Karpas-422 (cell line): Measurements from ENCODE around the gene EBF4. TPM values are rescaled to one million over a fixed set of nuclear protein-coding genes. Genes with fewer than 3 reads are reported as not detected.
"Not testable (repeated sequence)": the region's sequence is repeated elsewhere in the genome, so short reads cannot be mapped to it uniquely, and the experiment has no call there.

ENCODE experiments used
- DNase-seq: peaks from one replicate; pipeline ENCODE4 v3.0.0-alpha.2; 2015
- H2AFZ ChIP-seq: fragments of 200-600 bp; sonication (generic); 2 replicates; pipeline ENCODE4 v1.6.1; 2014; ENCODE audit warnings: antibody characterized with exemption, low read length, mixed read lengths
- H3K27ac ChIP-seq: fragments of 200-600 bp; sonication (generic); 2 replicates; pipeline ENCODE4 v1.5.1; 2014; ENCODE audit warnings: mild to moderate bottlenecking, low read length, moderate library complexity
- H3K27me3 ChIP-seq: fragments of 200-600 bp; sonication (generic); 2 replicates; pipeline ENCODE4 v1.6.1; 2014; ENCODE audit warnings: low read length, mixed read lengths
- H3K36me3 ChIP-seq: fragments of 200-600 bp; sonication (generic); 2 replicates; pipeline ENCODE4 v1.6.1; 2014; ENCODE audit warnings: low read length, mixed read lengths; ENCODE audit not compliant: insufficient read depth
- H3K4me1 ChIP-seq: fragments of 200-600 bp; sonication (generic); 2 replicates; pipeline ENCODE4 v1.6.1; 2014; ENCODE audit warnings: mild to moderate bottlenecking, low read length, mixed read lengths
- H3K4me2 ChIP-seq: fragments of 200-600 bp; sonication (generic); 2 replicates; pipeline ENCODE4 v1.6.1; 2014; ENCODE audit warnings: low read length, low read depth, mild to moderate bottlenecking; ENCODE audit not compliant: poor library complexity, severe bottlenecking
- H3K4me3 ChIP-seq: fragments of 200-600 bp; sonication (generic); 2 replicates; pipeline ENCODE4 v1.5.1; 2014; ENCODE audit warnings: mild to moderate bottlenecking, antibody characterized with exemption, low read length, mixed read lengths
- H3K79me2 ChIP-seq: fragments of 200-600 bp; sonication (generic); 2 replicates; pipeline ENCODE4 v1.6.1; 2014; ENCODE audit warnings: mild to moderate bottlenecking, low read length, mixed read lengths
- H3K9ac ChIP-seq: fragments of 200-600 bp; sonication (generic); 2 replicates; pipeline ENCODE4 v1.6.0; 2014; ENCODE audit warnings: low read length
- H3K9me2 ChIP-seq: fragments of 200-600 bp; sonication (generic), shearing (Covaris generic); replicated peaks from 2 replicates; pipeline ENCODE4 v1.6.0; 2014; ENCODE audit warnings: mild to moderate bottlenecking, low read length, moderate library complexity; ENCODE audit not compliant: insufficient read depth
- H3K9me3 ChIP-seq: fragments of 300-700, 200-600 bp; sonication (generic); 2 replicates; pipeline ENCODE4 v1.6.1; 2014; ENCODE audit warnings: low read length, mixed read lengths
- H4K20me1 ChIP-seq: fragments of 200-600 bp; sonication (generic); 2 replicates; pipeline ENCODE4 v1.6.1; 2014; ENCODE audit warnings: mild to moderate bottlenecking, antibody characterized with exemption, low read length, low read depth; ENCODE audit not compliant: insufficient read depth
- total RNA-seq: library from RNA; depleted of rRNA; stranded (reverse); fragments of >200 nt; shearing (Covaris generic); gene quantifications from 2 replicates; pipeline ENCODE4 v1.2.3, GENCODE V29; 2014; ENCODE audit warnings: low replicate concordance

Gene EBF4
- total RNA-seq, 1 experiment from 2014 or later = 6.5 TPM

DNA sequence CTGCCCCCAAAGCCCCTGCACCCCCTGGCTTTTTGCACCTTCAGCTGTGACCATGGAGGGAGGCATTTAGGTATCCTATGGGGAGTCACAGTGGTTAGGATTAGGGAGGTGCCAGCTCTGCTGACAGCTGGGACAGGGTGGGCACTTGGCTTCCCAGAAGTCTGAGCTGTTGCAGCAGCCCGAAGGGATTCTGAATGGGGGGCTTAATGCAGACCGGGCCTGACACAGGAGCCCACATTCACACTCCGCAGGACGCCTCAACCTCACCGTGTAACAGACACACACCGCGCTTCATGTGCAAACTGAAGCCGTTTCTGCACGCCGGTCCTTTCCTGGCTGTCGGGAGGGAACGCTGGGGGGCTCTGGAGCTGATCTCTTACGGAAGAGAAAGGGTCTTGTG is 1.9 kb downstream of the EBF4 start:
- H3K9me2 ChIP-seq = no peaks in the 10 kb centered on the region
- no peak overlapping the region for H3K9ac ChIP-seq
- DNase-seq = no peak
- H3K4me2 ChIP-seq = no peak overlapping the region
- H3K4me3 ChIP-seq = no peak overlapping the region
- no peaks in the 10 kb centered on the region for H3K36me3 ChIP-seq
- no peak overlapping the region for H2AFZ ChIP-seq
- no peak overlapping the region for H3K27ac ChIP-seq
- H3K79me2 ChIP-seq = no peaks in the 10 kb centered on the region
- no peaks in the 10 kb centered on the region for H3K9me3 ChIP-seq
- H3K4me1 ChIP-seq = peaks cover 2% of the 10 kb centered on the region
- H4K20me1 ChIP-seq = no peaks in the 10 kb centered on the region
- no peaks in the 10 kb centered on the region for H3K27me3 ChIP-seq

- Histone ChIP-seq H3K36me3 (no peaks in the 10 kb centered on the region), H3K27me3 (no peaks in the 10 kb centered on the region), H3K4me3 (no peak overlapping the region), H3K4me1 (peaks cover 11% of the 10 kb centered on the region), H3K4me2 (no peak overlapping the region), H3K79me2 (no peaks in the 10 kb centered on the region), H3K9me3 (no peaks in the 10 kb centered on the region), H4K20me1 (no peaks in the 10 kb centered on the region), H3K9me2 (no peaks in the 10 kb centered on the region), H2AFZ (no peak overlapping the region), H3K9ac (no peak overlapping the region), H3K27ac (no peak overlapping the region)
- no peak for DNase-seq
Measured at GRCh38 chr20:2695206-2695983, 2.8 kb downstream of the EBF4 start.

- not testable (repeated sequence) for H2AFZ ChIP-seq, H3K79me2 ChIP-seq, H3K4me2 ChIP-seq, H3K9ac ChIP-seq, H4K20me1 ChIP-seq, H3K9me2 ChIP-seq, H3K36me3 ChIP-seq, H3K4me3 ChIP-seq, H3K27me3 ChIP-seq, DNase-seq, H3K9me3 ChIP-seq, H3K27ac ChIP-seq
- peaks cover 17% of the 10 kb centered on the region for H3K4me1 ChIP-seq
Measured at GRCh38 chr20:2695984-2696525, 3.5 kb downstream of the EBF4 start.

DNA sequence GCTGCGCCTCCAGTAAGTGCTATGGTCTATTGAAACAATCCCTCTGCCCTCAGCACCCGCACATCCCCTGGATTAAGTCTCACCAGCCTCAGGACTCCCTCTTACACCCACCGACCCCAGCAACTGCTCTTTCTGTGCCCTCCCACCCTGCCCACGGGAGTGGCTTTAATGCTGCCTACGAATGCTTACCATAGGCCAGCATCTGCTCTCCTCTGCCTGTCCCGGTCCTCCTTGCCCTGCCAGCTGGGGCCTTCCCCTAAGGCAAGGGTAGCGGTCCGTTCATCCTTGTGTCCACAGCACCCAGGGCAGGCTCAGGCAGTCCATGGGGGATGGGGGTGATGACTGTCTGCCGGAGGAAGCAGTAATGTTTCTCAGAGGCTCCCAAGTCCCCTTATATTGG is 4.1 kb downstream of the EBF4 start:
- Histone ChIP-seq H3K79me2 (no peaks in the 10 kb centered on the region), H3K9me2 (no peaks in the 10 kb centered on the region), H3K36me3 (no peaks in the 10 kb centered on the region), H3K9me3 (no peaks in the 10 kb centered on the region), H4K20me1 (no peaks in the 10 kb centered on the region), H3K4me3 (no peak overlapping the region), H2AFZ (no peak overlapping the region), H3K4me2 (no peak overlapping the region), H3K27me3 (no peaks in the 10 kb centered on the region), H3K9ac (no peak overlapping the region), H3K27ac (no peak overlapping the region), H3K4me1 (peaks cover 18% of the 10 kb centered on the region)
- no peak for DNase-seq

DNA sequence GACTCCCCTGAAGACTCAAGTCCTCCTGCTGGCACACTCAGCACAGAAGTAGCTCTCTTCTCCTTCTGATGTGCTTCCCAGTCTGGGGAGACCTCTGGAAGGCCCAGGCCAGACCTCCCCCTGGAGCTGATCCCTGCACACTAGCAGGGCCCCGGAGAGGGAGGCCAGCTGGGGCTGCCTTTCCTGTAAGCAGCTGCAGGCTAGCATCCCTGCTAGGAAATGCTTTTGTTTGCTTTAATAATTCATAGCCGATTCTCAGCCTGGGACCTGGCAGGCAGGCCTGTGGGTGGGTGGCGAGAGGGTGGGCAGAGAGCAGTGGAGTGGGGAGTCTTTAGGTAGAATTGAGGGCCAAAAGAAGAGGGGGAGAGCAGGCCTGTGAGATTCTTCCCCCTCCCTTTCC is 5.2 kb downstream of the EBF4 start:
- peaks cover 18% of the 10 kb centered on the region for H3K4me1 ChIP-seq
- no peak overlapping the region for H3K4me3 ChIP-seq
- no peak overlapping the region for H2AFZ ChIP-seq
- H3K27ac ChIP-seq = no peak overlapping the region
- H3K36me3 ChIP-seq = no peaks in the 10 kb centered on the region
- no peaks in the 10 kb centered on the region for H3K27me3 ChIP-seq
- H3K4me2 ChIP-seq = no peak overlapping the region
- no peaks in the 10 kb centered on the region for H3K9me2 ChIP-seq
- DNase-seq = no peak
- no peaks in the 10 kb centered on the region for H3K79me2 ChIP-seq
- no peak overlapping the region for H3K9ac ChIP-seq
- H3K9me3 ChIP-seq = no peaks in the 10 kb centered on the region
- H4K20me1 ChIP-seq = no peaks in the 10 kb centered on the region

DNA sequence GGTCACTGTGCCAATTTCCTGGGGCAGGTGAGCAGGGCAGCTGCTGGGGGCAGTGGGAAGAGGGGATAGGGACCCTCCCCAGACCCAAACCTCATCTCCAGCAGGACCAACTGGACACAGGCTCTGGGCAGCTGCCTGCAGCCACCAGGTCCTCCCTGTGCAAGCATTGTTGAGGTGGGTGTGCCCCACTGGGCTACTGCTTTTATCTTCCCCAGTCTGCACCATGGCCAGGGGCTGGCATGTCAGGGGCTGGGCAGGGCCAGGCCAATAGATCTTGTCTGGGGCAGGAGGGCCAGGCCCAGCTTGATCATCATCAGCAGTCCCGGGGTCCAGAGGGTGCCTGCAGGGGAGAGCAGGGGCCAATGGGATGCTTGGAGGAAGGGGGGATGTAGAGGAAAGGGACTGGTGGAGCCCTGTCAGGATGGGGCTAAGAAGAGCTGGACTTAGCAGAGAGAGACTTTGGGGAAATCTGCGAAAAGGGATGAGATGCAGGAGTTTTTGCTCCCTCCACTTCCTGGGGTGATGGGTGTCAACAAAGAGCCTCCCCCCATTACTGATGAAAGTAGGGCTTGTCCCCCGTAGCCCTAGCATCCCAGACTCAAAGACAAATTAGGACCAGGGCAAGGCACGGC is 5.7 kb downstream of the EBF4 start:
- Histone ChIP-seq H3K36me3 (no peaks in the 10 kb centered on the region), H3K9ac (no peak overlapping the region), H3K9me3 (no peaks in the 10 kb centered on the region), H3K27me3 (no peaks in the 10 kb centered on the region), H3K4me3 (no peak overlapping the region), H3K9me2 (no peaks in the 10 kb centered on the region), H2AFZ (no peak overlapping the region), H3K79me2 (no peaks in the 10 kb centered on the region), H3K27ac (no peak overlapping the region), H3K4me1 (peaks cover 18% of the 10 kb centered on the region), H4K20me1 (no peaks in the 10 kb centered on the region), H3K4me2 (no peak overlapping the region)
- no peak for DNase-seq

DNA sequence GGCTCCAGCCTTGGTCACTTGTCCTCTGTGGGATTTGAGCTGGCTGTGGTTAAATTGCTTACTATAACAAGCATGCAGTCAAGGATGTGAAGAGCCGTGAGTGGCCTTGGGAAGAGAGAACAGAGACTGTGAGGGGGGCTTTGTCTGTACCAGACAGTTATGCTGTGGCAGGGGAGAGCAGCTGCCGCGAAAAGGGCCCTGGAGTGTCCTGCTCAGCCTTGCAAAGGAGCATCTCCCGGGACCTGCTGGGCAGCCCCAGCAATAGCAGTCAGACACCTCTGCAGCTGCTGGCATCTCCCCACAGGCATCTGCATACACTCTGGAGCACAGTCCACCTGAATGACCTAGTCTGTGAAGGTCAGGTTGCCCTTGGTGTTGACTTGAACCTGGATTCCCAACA is 6.3 kb downstream of the EBF4 start:
- no peaks in the 10 kb centered on the region for H3K27me3 ChIP-seq
- no peaks in the 10 kb centered on the region for H3K9me3 ChIP-seq
- H3K27ac ChIP-seq = no peak overlapping the region
- H3K9ac ChIP-seq = no peak overlapping the region
- no peaks in the 10 kb centered on the region for H3K36me3 ChIP-seq
- H3K79me2 ChIP-seq = no peaks in the 10 kb centered on the region
- H3K9me2 ChIP-seq = no peaks in the 10 kb centered on the region
- peaks cover 18% of the 10 kb centered on the region for H3K4me1 ChIP-seq
- H3K4me2 ChIP-seq = no peak overlapping the region
- DNase-seq = no peak
- H2AFZ ChIP-seq = no peak overlapping the region
- H4K20me1 ChIP-seq = no peaks in the 10 kb centered on the region
- no peak overlapping the region for H3K4me3 ChIP-seq

GRCh38 chr20:2699775-2700413 is 7.3 kb downstream of the EBF4 start:
- DNase-seq = no peak
- no peak overlapping the region for H3K9ac ChIP-seq
- no peaks in the 10 kb centered on the region for H3K27me3 ChIP-seq

More at GRCh38 chr20:2699775-2700413, 7.3 kb downstream of the EBF4 start:
- H3K4me3 ChIP-seq = no peak overlapping the region
- no peaks in the 10 kb centered on the region for H3K79me2 ChIP-seq
- H3K9me2 ChIP-seq = no peaks in the 10 kb centered on the region
- H2AFZ ChIP-seq = no peak overlapping the region
- no peaks in the 10 kb centered on the region for H3K9me3 ChIP-seq
- peaks cover 18% of the 10 kb centered on the region for H3K4me1 ChIP-seq
- no peaks in the 10 kb centered on the region for H4K20me1 ChIP-seq
- H3K27ac ChIP-seq = no peak overlapping the region
- H3K4me2 ChIP-seq = peak overlapping the region; percentile 16
- no peaks in the 10 kb centered on the region for H3K36me3 ChIP-seq
